Kidney (tissue), 14 donors: ENCODE data around the gene OR2A2. TPM values are rescaled to one million over a fixed set of nuclear protein-coding genes. Genes with fewer than 3 reads are reported as not detected.

Experiments
- DNase-seq, 5 donors: peaks; one replicate each; pipeline ENCODE4 v3.0.0-alpha.2; 2013 to 2020
- FAIRE-seq: peaks from 2 replicates; lab custom pipeline; 2012; peaks lifted over from hg19 to GRCh38; lab: Jason Lieb, UNC
- H3K27ac ChIP-seq, 2 donors: one replicate each; pipeline ENCODE4 v1.7.0; 2013; ENCODE audit warnings: low read depth in 2 of 2, low read length in 2 of 2, inconsistent platforms in 1 of 2
- H3K27me3 ChIP-seq: one replicate; pipeline ENCODE4 v1.7.1; 2013; ENCODE audit warnings: low read length, inconsistent platforms; ENCODE audit not compliant: control insufficient read depth, insufficient read depth
- H3K36me3 ChIP-seq, 3 donors: one replicate each; pipeline versions ENCODE4 v1.7.0 to v1.7.1; 2013; ENCODE audit warnings: low read length in 3 of 3, control low read depth in 1 of 3, inconsistent platforms in 1 of 3; ENCODE audit not compliant: insufficient read depth in 3 of 3, control insufficient read depth in 2 of 3
- H3K4me1 ChIP-seq, 3 donors: one replicate each; pipeline versions ENCODE4 v1.7.0 to v1.7.1; 2013; ENCODE audit warnings: low read length in 3 of 3, inconsistent platforms in 1 of 3, low read depth in 1 of 3; ENCODE audit not compliant: control insufficient read depth in 2 of 3, insufficient read depth in 2 of 3
- H3K4me3 ChIP-seq, 3 donors: one replicate each; pipeline versions ENCODE4 v1.7.0 to v1.8.1; 2013; ENCODE audit warnings: low read length in 3 of 3, control low read depth in 1 of 3, inconsistent platforms in 1 of 3
- H3K9ac ChIP-seq, 3 donors: one replicate each; pipeline versions ENCODE4 v1.7.0 to v1.7.1; 2013; ENCODE audit warnings: low read length in 3 of 3, control low read depth in 1 of 3, inconsistent platforms in 1 of 3
- H3K9me3 ChIP-seq, 3 donors: one replicate each; pipeline versions ENCODE4 v1.7.0 to v1.7.1; 2013; ENCODE audit warnings: low read length in 3 of 3, control low read depth in 1 of 3, inconsistent platforms in 1 of 3; ENCODE audit not compliant: control insufficient read depth in 2 of 3, insufficient read depth in 1 of 3
- CTCF ChIP-seq: IDR thresholded peaks from 3 replicates; pipeline ENCODE4 v1.5.1; 2012; ENCODE audit warnings: mild to moderate bottlenecking, moderate library complexity, borderline replicate concordance; ENCODE audit not compliant: insufficient read depth; ENCODE audit errors: extremely low read depth
- intact Hi-C: fragments of 100-400 bp; cut with DNase I; formaldehyde crosslinking; loops from one replicate; pipeline ENCODE4 v1.11.1; 2022
- polyA plus RNA-seq: library from polyadenylated mRNA; stranded (reverse); fragments of 350-450 nt; fragmentation: Illumina TruSeq; extraction: RNeasy Lipid Tissue Mini Kit (QIAGEN cat#74804); gene quantifications from one replicate; pipeline ENCODE4 v1.2.3, GENCODE V29; 2014; ENCODE audit warnings: low read depth, low replicate concordance; ENCODE audit not compliant: insufficient read depth
- total RNA-seq: library from RNA; stranded (reverse); fragmentation: NEBNext Ultra II Directional; extraction: Animal tissue kit (Norgen Biotek cat#: 25700); gene quantifications from one replicate; pipeline ENCODE4 v1.2.1, GENCODE V29; 2021
- donor health status: control.
- donor health status: control.
- donor health status: control.
- donor health status: control.
- donor health status: control.
- donor health status: DM: yes; HTN: yes; CAD: no.
- donor health status: Normal renal cell carcinoma (clear cell type).

The OR2A2 gene
- total and polyA plus RNA-seq, 2 donors from 2014 or later: not detected

GRCh38 chr7:144137501-144137900 lies 28.1 kb downstream of the OR2A2 start:
- no peak overlapping the region for H3K4me3 ChIP-seq
- intact Hi-C loops: no loop called here
- no peaks in the 10 kb centered on the region for H3K27me3 ChIP-seq
- no peak overlapping the region for H3K27ac ChIP-seq
- no peaks in the 10 kb centered on the region for H3K4me1 ChIP-seq
- no peak for FAIRE-seq
- TF ChIP-seq CTCF: no peak
- no peak overlapping the region for H3K9ac ChIP-seq
- no peaks in the 10 kb centered on the region for H3K9me3 ChIP-seq
- H3K36me3 ChIP-seq: no peaks in the 10 kb centered on the region
- DNase-seq: no peak

GRCh38 chr7:144142187-144142586 lies 32.8 kb downstream of the OR2A2 start:
- no peak for TF ChIP-seq CTCF
- H3K9ac ChIP-seq: no peak overlapping the region
- FAIRE-seq: no peak
- no peaks in the 10 kb centered on the region for H3K36me3 ChIP-seq
- H3K4me3 ChIP-seq: no peak overlapping the region
- no peak overlapping the region for H3K27ac ChIP-seq
- DNase-seq: no peak
- intact Hi-C loops: no loop called here
- H3K4me1 ChIP-seq: no peaks in the 10 kb centered on the region
- H3K27me3 ChIP-seq: no peaks in the 10 kb centered on the region
- no peaks in the 10 kb centered on the region for H3K9me3 ChIP-seq

- Histone ChIP-seq H3K9ac (no peak overlapping the region), H3K36me3 (no peaks in the 10 kb centered on the region), H3K4me3 (no peak overlapping the region), H3K27me3 (no peaks in the 10 kb centered on the region), H3K9me3 (peaks cover 0 to 12% (median 6%) of the 10 kb centered on the region in 3 donors), H3K4me1 (no peaks in the 10 kb centered on the region), H3K27ac (no peak overlapping the region)
- no peak for TF ChIP-seq CTCF
- FAIRE-seq: no peak
- DNase-seq: no peak
- intact Hi-C loops: no loop called here
These were observed 35.0 kb downstream of the OR2A2 start for GRCh38 chr7:144144426-144144825.

- no peak for TF ChIP-seq CTCF
- FAIRE-seq (no peak), DNase-seq (no peak)
- H3K4me3 ChIP-seq: no peak overlapping the region
- H3K9me3 ChIP-seq: peaks cover 0 to 18% (median 10%) of the 10 kb centered on the region in 3 donors
- no peaks in the 10 kb centered on the region for H3K27me3 ChIP-seq
- H3K9ac ChIP-seq: no peak overlapping the region
- H3K36me3 ChIP-seq: no peaks in the 10 kb centered on the region
- no peaks in the 10 kb centered on the region for H3K4me1 ChIP-seq
- intact Hi-C loops: no loop called here
- H3K27ac ChIP-seq: no peak overlapping the region
These were observed 38.9 kb downstream of the OR2A2 start for GRCh38 chr7:144148224-144148827.
